ENCODE measurements around the gene POU6F2.

POU6F2 gene

GRCh38 chr7:39404907-39405306 lies 427.2 kb downstream of the POU6F2 start:
- no peak for DNase-seq (ENCODE audit: low read depth)

- DNase-seq (ENCODE audit: low read depth) = no peak
Observed at GRCh38 chr7:39405581-39405980, 427.9 kb downstream of the POU6F2 start.

DNA sequence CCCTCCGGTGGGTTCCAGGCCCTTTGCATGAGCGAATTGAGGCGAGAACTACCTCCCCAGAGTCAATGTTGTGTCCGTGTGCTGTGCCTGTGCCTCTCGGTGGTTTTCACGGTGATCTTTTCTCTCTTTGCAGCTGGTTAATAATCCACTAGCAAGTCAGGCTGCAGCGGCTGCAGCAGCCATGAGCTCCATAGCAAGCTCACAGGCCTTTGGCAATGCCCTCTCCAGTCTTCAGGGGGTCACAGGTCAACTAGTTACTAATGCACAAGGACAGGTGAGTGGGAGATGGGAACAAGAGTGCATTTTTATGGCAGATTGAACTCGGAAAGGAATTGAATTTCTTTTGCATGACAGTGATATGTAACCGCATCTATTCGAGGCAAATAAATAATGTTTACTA lies 428.8 kb downstream of the POU6F2 start:
- DNase-seq (ENCODE audit: low read depth) = no peak

GRCh38 chr7:39407137-39407536 lies 429.4 kb downstream of the POU6F2 start:
- DNase-seq (ENCODE audit: low read depth) = no peak

GRCh38 chr7:39407723-39408122 lies 430.0 kb downstream of the POU6F2 start:
- no peak for DNase-seq (ENCODE audit: low read depth)

DNA sequence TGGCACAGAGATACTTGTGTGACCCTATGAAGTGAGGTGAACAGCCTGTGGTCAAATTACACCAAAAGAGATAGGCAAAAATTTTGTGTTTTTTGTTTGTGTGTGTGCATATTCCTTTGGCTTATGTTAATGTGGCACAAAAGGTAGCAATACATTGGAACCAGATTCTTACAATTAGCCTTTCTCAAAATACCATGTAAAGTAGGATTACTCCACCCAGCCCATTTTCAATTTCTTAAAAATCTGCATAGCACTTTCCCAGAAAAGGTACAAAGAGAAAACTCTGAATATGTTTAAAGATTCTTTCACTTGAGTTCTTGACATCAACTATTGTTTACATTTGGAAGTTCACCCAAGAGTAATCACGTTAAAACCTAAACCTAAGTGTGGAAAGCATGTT lies 431.2 kb downstream of the POU6F2 start:
- no peak for DNase-seq (ENCODE audit: low read depth)

DNA sequence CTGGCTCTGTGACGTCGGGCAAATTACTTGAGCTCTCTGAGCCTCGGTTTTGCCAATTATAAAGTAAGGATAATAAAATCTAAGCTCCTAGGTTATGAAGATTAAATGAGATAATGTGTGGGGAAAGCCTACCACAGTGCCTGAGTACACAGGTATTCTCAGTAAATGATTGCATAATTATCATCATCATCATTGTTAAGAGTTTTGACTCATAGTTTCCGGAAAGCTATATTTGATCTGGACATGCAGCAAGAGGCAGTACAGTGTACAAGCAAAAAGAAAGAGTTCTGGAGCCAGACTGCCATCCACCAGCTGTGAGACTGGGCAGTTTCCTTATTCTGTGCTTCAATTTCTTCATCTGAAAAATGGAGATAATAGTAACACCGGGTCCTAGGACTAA lies 432.9 kb downstream of the POU6F2 start:
- no peak for DNase-seq (ENCODE audit: low read depth)

DNA sequence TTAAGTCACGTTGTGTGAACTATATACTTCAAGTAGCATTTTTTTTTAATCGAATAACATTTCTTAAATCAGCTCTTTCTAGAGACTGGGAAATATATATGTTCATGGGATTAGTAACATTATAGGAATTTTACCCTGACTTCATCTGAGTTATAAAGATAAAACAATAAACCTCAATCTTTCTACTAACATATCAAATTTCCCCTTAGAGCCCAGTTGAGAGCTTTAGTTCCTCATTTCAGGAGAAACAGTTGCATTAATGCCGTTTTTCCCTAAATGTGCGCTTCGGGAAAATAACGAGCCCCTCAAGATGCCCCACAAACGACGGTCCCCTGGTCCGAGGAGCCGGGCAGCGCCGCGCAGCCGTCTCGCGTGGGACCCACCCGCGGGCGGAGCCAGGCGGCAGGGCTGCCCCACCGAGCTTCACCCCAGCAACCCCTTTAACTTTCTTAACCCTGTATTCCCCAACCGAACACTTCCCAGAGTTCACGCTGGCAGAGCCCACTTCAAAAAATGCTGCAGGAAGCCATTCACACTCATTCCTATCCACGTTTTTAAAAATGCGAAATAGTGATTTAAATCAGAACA lies 436.0 kb downstream of the POU6F2 start:
- no peak for DNase-seq (ENCODE audit: low read depth)

GRCh38 chr7:39414224-39415035 lies 436.7 kb downstream of the POU6F2 start:
- peak; percentile 7 for DNase-seq (ENCODE audit: low read depth)

- DNase-seq (ENCODE audit: low read depth) = no peak
Observed at GRCh38 chr7:39415091-39415787, 437.5 kb downstream of the POU6F2 start.

GRCh38 chr7:39416866-39417265 lies 439.2 kb downstream of the POU6F2 start:
- DNase-seq (ENCODE audit: low read depth) = no peak

DNA sequence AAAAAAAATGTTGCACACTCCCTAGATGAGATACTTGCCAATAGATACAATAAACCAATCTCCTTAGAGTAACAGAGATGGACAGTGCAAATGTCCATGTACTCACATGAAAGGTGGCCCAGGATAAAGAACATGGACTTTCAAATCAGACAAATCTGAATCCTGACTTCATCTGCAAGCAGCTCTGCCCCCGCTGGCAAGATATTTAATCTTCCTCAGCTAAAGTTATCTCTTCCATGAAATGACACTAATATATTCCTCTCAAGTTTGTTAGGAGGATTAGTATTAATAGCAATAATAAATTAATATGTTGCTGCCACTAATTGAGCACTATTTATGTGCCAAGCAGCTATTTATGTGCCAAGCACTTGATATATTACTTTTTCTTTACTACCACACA lies 439.9 kb downstream of the POU6F2 start:
- no peak for DNase-seq (ENCODE audit: low read depth)

GRCh38 chr7:39421251-39421650 lies 443.5 kb downstream of the POU6F2 start:
- no peak for DNase-seq (ENCODE audit: low read depth)

- no peak for DNase-seq (ENCODE audit: low read depth)
Observed at GRCh38 chr7:39421661-39422060, 444.0 kb downstream of the POU6F2 start.

DNA sequence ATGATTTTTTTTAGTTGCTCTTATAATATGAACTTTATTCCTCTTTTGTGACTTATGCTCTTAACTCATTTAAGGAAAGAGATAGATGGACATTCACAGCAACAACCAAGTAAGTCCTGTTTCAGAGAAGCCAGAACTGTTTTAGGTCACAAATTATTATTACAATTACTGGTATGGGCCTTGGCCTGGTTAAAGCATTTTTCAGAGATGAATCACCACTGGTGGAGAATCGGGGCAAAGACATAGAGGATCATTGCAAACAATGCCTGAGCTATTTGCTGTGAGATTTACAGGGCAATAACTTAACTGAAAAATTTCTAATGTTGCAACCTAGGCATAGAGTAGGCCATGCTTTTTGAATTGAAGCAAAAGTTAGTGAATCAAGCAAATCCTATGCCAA lies 450.5 kb downstream of the POU6F2 start:
- DNase-seq (ENCODE audit: low read depth) = no peak

DNA sequence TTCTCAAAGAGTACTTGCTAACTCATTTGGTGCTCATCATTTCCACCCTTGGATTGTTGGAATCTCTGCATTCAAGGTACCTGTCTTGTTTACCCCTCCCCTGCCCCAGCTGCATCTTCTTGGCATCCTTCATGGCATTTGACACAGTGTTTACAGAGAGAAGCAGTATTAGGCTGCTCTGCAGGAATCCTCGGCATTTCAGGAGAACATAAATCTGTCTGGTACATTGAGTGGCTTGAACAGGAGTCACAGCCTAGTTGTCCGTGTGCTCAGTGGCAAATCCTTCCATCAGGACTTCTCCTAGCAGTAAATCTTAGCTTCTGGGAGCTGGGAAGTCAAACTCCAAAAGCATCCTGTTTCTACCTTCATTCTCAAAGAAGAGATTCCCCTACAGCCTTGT lies 451.7 kb downstream of the POU6F2 start:
- no peak for DNase-seq (ENCODE audit: low read depth)

DNA sequence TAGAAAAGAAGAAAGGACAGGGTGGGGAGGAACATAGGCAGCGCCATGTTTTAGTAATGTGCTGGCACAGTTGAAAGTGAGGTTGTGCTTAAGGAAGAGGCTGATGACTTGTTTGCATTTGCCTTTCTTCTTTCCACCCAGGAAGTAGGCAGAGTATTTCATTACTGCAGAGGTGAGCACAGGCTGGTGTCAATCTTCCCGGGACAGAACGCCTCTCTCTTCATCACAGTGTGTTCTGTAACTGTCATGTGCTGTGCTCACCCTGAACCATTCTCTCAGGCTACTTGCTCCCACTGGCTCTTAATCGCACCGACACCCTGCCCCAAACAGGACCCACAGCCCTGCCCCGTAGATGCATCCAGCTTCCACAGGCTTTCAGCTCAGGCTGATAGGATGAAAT lies 452.7 kb downstream of the POU6F2 start:
- no peak for DNase-seq (ENCODE audit: low read depth)

DNA sequence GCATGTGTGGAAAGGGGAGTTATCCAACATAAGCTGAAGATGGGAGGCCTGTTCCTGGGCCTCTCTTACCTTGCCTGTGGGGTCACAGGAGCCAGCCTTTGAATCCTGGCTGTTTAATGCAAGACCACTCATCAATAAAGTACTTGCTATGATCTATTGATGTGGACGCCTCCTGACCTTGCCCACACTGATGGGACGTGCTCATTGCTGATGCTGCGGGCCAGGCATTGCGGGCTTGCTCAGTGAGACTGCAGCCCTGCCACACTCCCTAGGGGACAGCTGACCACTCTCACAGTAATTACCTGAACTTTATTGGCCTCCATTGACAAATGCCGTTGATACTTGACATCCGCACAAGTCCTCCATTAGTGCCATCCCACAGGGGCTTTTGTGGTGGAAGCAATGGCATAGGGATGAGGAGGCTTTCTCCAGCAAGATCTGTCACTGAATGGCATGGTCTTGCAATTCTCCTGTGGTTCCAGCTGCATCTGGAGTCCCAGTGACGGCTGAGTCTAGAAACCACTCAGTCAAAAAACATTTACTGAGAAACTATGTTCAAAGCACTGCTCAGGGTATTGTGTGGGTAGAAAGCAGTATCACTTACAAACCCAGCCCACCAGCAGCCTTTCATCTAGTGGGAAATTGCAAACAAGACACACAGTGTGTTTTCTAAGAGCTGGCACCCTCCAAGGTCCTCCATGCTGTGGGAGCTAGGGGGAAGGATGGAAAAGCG lies 453.4 kb downstream of the POU6F2 start:
- DNase-seq (ENCODE audit: low read depth) = no peak

GRCh38 chr7:39432368-39432767 lies 454.7 kb downstream of the POU6F2 start:
- DNase-seq (ENCODE audit: low read depth) = no peak

GRCh38 chr7:39432807-39433416 lies 455.2 kb downstream of the POU6F2 start:
- no peak for DNase-seq (ENCODE audit: low read depth)

DNA sequence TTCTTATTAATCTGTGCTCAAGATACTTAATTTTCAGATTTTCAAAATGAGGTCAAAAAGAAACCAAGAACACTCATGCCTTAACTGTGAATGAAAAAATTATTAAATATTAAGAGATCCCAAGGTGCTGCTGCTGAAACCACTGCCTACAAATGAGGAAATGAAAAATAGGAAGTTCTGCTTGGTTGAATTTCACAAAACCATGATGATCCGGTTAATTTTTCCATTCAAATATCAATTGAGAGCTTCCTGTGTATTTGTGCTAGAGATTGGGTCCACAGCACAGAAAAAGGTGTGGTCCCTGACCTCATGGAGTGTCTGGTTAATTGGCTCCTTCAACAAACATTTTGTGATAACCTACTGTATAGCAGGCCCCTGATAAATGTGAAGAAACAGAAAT lies 455.8 kb downstream of the POU6F2 start:
- DNase-seq (ENCODE audit: low read depth) = no peak

DNA sequence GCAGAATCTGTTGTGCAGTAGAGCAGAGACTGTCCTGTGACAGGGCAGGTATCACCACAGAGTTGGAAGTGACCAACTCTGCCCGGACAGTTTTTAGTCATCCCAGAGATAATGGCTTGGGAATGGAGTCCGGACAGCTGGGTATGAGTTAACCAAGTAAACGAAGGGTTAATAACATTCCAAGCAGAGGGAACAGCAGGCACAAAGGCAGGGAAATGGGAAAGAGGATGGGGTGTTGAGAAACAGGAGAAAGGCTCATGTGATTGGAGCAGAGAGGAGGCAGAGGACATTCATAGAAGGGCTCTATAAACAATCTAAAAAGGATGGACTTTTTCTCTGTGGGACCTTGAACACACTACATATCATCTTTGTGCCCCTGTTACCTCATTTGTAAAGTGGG lies 456.3 kb downstream of the POU6F2 start:
- no peak for DNase-seq (ENCODE audit: low read depth)

Data from CMK (cell line).